Vagina (tissue), 2 donors: Measurements from ENCODE around the gene POU2AF3. TPM values are rescaled to one million over a fixed set of nuclear protein-coding genes. Genes with fewer than 3 reads are reported as not detected.
A peak's percentile ranks its signal among the peaks of the same experiment; 100 is the strongest.

Source experiments
- DNase-seq, 2 donors: peaks; one replicate each; pipeline ENCODE4 v3.0.0-alpha.2; 2017; ENCODE audit errors: extremely low spot score in 2 of 2
- H3K27ac ChIP-seq: fragments of 200-600 bp; sonication (generic); one replicate; pipeline ENCODE4 v1.5.1; 2019
- H3K27me3 ChIP-seq: fragments of 200-600 bp; sonication (generic); one replicate; pipeline ENCODE4 v1.5.1; 2019
- H3K36me3 ChIP-seq, 2 donors: fragments of 200-600 bp; sonication (generic); one replicate each; pipeline ENCODE4 v1.5.1; 2017 to 2019
- H3K4me1 ChIP-seq: fragments of 200-600 bp; sonication (generic); one replicate; pipeline ENCODE4 v1.5.1; 2019
- H3K4me3 ChIP-seq, 2 donors: fragments of 200-600 bp; sonication (generic); 1 replicate in 1 of 2; 2 replicates in 1 of 2; pipeline ENCODE4 v1.5.1; 2016 to 2019
- H3K9me3 ChIP-seq: fragments of 200-600 bp; sonication (generic); one replicate; pipeline ENCODE4 v1.5.1; 2019
- POLR2A ChIP-seq, 2 donors: fragments of 450-650 bp; IDR thresholded peaks; one replicate each; pipeline ENCODE4 v1.6.1; 2017; ENCODE audit warnings: antibody characterized with exemption in 2 of 2, mild to moderate bottlenecking in 2 of 2, moderate library complexity in 2 of 2
- POLR2AphosphoS5 ChIP-seq, 2 donors: sonication (generic); formaldehyde crosslinking; IDR thresholded peaks; one replicate each; pipeline ENCODE4 v1.9.0; 2017; ENCODE audit warnings: antibody characterized with exemption in 2 of 2, mild to moderate bottlenecking in 2 of 2, low read depth in 1 of 2; ENCODE audit not compliant: insufficient read depth in 1 of 2
- intact Hi-C: fragments of 100-400 bp; cut with DNase I; formaldehyde crosslinking; loops from one replicate; pipeline ENCODE4 v1.15.1; 2023
- total RNA-seq: library from RNA; depleted of rRNA; stranded (reverse); fragments of >200 nt; gene quantifications from one replicate; pipeline ENCODE4 v1.2.3, GENCODE V29; 2016
- TF ChIP-seq, protein P1 (sequence below), 3 experiments: fragments of 450-650 bp in 2 of 3; fragments of 200-600 bp in 1 of 3; sonication (generic) in 1 of 3; IDR thresholded peaks; one replicate each; pipeline ENCODE4 v1.5.1; 2017 to 2019; ENCODE audit warnings: antibody characterized with exemption in 3 of 3, mild to moderate bottlenecking in 2 of 3, moderate library complexity in 2 of 3

The POU2AF3 gene
- total RNA-seq, 1 donor from 2014 or later = 3.2 TPM

DNA sequence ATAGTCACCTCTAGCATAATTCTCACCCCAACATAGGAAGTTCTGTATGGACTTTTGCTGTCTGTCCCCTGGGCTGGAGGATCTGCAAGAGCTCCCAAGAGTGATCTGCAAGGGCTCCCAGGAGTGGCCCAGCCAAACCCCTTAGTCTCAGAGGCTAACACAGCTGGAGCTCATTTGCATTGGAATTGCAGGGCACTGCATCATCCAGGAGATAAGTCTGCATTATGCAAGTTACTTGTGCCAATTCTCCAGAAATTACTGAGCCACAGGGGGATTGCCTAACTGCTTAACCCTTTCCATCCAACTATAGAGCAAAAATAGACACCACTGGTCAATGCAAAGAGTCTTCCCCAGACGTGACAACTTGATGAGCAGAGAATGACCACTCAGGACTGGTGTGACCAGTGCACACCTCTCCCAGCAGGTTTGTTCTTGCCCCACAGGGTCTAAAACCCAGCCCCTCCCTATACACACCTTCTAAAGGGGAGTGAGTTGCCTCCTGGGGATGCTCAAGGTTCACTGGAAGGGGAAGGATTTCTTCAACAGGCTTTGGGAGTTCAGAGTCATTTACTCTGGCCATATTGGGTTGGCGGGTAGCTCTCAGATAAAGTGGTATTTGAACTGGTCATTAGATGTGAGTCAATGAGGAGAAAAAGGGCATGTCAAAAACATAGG lies 38.4 kb downstream of the POU2AF3 start:
- Histone ChIP-seq H3K27me3 (no peaks in the 10 kb centered on the region), H3K36me3 (no peaks in the 10 kb centered on the region), H3K9me3 (no peaks in the 10 kb centered on the region), H3K4me3 (no peak overlapping the region), H3K27ac (no peak overlapping the region), H3K4me1 (peaks cover 45% of the 10 kb centered on the region)
- DNase-seq = no peak
- intact Hi-C loops = no loop called here
- no peak for TF ChIP-seq POLR2A (IDR thresholded peaks at IDR 0.05)
- no peak for TF ChIP-seq POLR2AphosphoS5 (IDR thresholded peaks at IDR 0.05; ENCODE audit: insufficient read depth in 1 of 2, low read depth in 1 of 2)
- TF ChIP-seq, protein P1, sequence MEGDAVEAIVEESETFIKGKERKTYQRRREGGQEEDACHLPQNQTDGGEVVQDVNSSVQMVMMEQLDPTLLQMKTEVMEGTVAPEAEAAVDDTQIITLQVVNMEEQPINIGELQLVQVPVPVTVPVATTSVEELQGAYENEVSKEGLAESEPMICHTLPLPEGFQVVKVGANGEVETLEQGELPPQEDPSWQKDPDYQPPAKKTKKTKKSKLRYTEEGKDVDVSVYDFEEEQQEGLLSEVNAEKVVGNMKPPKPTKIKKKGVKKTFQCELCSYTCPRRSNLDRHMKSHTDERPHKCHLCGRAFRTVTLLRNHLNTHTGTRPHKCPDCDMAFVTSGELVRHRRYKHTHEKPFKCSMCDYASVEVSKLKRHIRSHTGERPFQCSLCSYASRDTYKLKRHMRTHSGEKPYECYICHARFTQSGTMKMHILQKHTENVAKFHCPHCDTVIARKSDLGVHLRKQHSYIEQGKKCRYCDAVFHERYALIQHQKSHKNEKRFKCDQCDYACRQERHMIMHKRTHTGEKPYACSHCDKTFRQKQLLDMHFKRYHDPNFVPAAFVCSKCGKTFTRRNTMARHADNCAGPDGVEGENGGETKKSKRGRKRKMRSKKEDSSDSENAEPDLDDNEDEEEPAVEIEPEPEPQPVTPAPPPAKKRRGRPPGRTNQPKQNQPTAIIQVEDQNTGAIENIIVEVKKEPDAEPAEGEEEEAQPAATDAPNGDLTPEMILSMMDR (IDR thresholded peaks at IDR 0.05) = no peak

DNA sequence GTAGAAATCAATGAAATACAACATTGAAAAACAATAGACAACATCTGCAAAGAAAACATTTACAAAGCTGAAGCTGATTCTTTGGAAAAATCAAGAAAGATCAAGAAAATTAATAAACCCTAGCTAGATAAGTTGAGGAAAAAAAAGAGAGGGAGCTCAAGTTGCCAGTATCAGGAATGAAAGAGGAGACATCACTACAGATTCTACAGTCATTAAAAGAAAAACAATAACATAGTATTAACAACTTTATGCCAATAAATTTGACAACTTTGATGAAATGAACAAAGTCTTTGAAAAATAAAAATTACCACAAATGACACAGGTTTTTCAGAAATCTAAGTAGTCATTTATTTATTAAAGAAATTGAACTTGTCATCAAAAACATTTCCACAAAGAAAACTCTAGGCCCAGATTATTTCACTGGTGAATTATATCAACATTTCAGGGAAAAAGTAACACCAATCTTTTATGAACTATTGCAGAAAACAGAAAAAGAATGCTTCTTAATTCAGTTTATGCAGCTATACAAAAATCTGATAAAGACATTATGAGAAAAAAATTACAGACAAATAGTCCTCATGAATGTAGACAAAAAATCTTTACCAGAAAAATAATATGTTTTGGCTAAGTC lies 41.5 kb downstream of the POU2AF3 start:
- DNase-seq = no peak
- no peak for TF ChIP-seq POLR2AphosphoS5 (IDR thresholded peaks at IDR 0.05; ENCODE audit: insufficient read depth in 1 of 2, low read depth in 1 of 2)
- no peak for TF ChIP-seq POLR2A (IDR thresholded peaks at IDR 0.05)
- TF ChIP-seq, protein P1 (IDR thresholded peaks at IDR 0.05) = no peak
- Histone ChIP-seq H3K27me3 (no peaks in the 10 kb centered on the region), H3K36me3 (no peaks in the 10 kb centered on the region), H3K9me3 (no peaks in the 10 kb centered on the region), H3K4me1 (peaks cover 31% of the 10 kb centered on the region), H3K4me3 (no peak overlapping the region), H3K27ac (no peak overlapping the region)
- intact Hi-C loops = no loop called here

DNA sequence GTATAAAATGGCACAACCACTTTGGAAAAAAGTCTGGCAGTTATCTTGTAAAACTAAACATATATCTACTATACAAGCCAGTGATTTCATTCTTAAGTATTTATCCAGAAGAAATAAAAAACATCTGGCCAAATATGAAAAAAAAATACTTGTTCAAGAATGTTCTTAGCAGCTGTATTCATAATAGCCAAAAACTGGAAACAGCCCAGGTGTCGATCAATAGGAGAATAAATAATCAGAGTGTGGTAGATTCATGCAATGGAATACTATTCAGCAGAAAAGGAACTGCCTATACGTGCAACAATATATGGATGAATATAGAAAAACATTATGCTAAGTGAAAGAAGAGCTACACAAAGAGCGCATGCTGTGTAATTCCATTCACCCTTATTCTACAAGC lies 44.0 kb downstream of the POU2AF3 start:
- H3K27me3 ChIP-seq = no peaks in the 10 kb centered on the region
- TF ChIP-seq POLR2AphosphoS5 (IDR thresholded peaks at IDR 0.05; ENCODE audit: insufficient read depth in 1 of 2, low read depth in 1 of 2) (no peak), POLR2A (IDR thresholded peaks at IDR 0.05) (no peak)
- TF ChIP-seq, protein P1 (IDR thresholded peaks at IDR 0.05) = no peak
- no peak overlapping the region for H3K27ac ChIP-seq
- H3K4me3 ChIP-seq = no peak overlapping the region
- intact Hi-C loops = no loop called here
- DNase-seq = no peak
- peaks cover 18% of the 10 kb centered on the region for H3K4me1 ChIP-seq
- no peaks in the 10 kb centered on the region for H3K36me3 ChIP-seq
- H3K9me3 ChIP-seq = no peaks in the 10 kb centered on the region

DNA sequence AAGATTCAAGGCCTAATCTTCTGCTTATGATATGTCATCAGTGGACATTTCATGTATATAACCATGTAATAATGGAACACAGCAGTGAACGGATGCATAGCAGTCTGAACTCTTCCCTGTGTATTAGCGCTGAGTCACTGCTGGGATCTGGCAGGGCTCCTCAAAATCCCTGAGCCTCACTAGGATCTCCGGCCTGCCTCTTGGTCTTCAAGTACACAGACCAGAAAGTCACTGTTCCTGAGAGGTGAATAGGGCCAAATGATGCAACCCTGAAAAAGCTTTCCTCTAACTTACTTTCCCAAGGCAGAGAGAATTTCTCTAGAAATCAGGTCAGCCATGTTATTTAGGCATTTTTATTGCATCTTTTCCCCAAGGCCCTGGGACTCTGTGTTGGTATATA lies 45.7 kb downstream of the POU2AF3 start:
- peaks cover 23% of the 10 kb centered on the region for H3K4me1 ChIP-seq
- DNase-seq = peak in 1 of 2 donors; percentile 91
- no peak overlapping the region for H3K4me3 ChIP-seq
- H3K9me3 ChIP-seq = no peaks in the 10 kb centered on the region
- no peaks in the 10 kb centered on the region for H3K36me3 ChIP-seq
- H3K27ac ChIP-seq = no peak overlapping the region
- no peaks in the 10 kb centered on the region for H3K27me3 ChIP-seq
- intact Hi-C loops = no loop called here
- TF ChIP-seq POLR2AphosphoS5 (IDR thresholded peaks at IDR 0.05; ENCODE audit: insufficient read depth in 1 of 2, low read depth in 1 of 2) (peak in 1 of 2 donors; percentile 44), POLR2A (IDR thresholded peaks at IDR 0.05) (no peak)

DNA sequence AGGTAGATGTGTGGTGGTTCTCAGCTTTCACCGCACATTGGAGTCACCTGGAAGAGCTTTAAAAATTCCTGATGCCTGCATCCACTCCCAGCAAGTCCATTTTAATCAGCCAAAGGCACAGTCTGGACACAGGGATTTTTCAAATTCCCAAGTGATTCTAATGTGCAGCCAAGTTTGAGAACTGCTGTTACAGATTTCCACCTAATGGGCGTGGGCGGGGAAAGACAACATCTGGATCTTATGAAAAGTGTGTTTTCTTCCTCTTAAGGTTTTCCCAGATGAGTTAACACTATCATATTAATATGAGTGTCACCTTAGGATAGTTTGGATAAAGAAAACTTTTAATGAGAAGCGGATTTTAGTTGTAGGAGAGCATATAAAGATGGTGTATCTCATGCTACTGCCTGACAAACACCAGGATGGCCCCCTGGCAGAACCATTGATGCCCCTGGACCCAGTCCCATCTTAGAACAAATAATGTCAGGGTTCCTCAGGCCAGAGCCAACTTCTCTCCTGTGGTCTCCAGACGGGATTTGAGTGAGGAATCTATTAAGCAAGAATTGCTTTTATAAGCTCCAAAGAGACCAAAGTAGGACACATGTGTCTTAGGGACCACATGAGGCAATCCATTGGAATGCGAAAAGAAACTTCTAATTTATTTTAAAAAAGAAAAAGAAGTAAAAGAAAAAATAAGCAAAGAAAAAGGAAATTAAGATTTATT lies 48.8 kb downstream of the POU2AF3 start:
- Histone ChIP-seq H3K36me3 (no peaks in the 10 kb centered on the region), H3K27ac (no peak overlapping the region), H3K4me3 (no peak overlapping the region), H3K27me3 (no peaks in the 10 kb centered on the region), H3K9me3 (no peaks in the 10 kb centered on the region), H3K4me1 (peaks cover 23% of the 10 kb centered on the region)
- TF ChIP-seq POLR2A (IDR thresholded peaks at IDR 0.05) = no peak
- TF ChIP-seq POLR2AphosphoS5 (IDR thresholded peaks at IDR 0.05; ENCODE audit: insufficient read depth in 1 of 2, low read depth in 1 of 2) = no peak
- TF ChIP-seq, protein P1 (IDR thresholded peaks at IDR 0.05) = no peak
- peak in 1 of 2 donors; percentile 80 for DNase-seq
- intact Hi-C loops = no loop called here
